ENCODE measurements around the gene SIK3.
A peak's percentile ranks its signal among the peaks of the same experiment; 100 is the strongest.

DNA sequence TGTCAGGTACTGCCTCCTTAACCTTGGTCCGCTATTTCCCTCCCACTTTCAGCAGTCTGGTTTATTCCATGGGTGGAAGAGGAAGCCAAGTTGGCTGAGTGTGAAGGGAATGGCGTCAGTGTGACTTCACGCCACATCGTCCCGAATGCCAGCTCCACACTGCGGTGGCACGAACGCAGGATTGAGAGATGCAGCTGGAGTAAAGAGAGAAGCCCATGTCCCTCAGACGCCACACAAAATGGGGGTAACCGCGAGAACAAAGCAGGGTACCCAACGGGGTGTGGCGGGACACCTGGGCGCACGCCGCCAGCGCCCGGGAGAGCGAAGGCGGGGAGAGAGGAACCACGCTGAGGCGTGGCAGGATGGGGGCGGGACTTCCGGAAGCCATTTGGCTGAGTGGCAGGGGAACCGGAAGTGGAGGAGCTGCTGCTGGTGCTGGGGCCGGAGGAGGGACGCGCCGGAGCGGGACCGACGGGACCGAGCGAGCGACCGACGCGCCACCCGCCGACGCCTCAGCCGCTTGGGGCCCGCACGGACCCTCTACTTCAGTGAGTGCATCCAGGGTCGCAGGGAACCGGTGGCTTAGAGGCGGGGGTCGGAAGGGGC, 45.7 kb upstream of the SIK3 start, which contains the start of gene PAFAH1B2:
- TF ChIP-seq POLR2A (IDR thresholded peaks at IDR 0.05) = peak in 1 of 2 donors; percentile 83
- TF ChIP-seq, protein P1, sequence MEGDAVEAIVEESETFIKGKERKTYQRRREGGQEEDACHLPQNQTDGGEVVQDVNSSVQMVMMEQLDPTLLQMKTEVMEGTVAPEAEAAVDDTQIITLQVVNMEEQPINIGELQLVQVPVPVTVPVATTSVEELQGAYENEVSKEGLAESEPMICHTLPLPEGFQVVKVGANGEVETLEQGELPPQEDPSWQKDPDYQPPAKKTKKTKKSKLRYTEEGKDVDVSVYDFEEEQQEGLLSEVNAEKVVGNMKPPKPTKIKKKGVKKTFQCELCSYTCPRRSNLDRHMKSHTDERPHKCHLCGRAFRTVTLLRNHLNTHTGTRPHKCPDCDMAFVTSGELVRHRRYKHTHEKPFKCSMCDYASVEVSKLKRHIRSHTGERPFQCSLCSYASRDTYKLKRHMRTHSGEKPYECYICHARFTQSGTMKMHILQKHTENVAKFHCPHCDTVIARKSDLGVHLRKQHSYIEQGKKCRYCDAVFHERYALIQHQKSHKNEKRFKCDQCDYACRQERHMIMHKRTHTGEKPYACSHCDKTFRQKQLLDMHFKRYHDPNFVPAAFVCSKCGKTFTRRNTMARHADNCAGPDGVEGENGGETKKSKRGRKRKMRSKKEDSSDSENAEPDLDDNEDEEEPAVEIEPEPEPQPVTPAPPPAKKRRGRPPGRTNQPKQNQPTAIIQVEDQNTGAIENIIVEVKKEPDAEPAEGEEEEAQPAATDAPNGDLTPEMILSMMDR (IDR thresholded peaks at IDR 0.05) = no peak

All from heart left ventricle (tissue), 13 donors.